HUDEP-2 (cell line): Measurements from ENCODE around the gene RAB3C.
"Not testable (repeated sequence)": the region's sequence is repeated elsewhere in the genome, so short reads cannot be mapped to it uniquely, and the experiment has no call there.

Experiments used
- DNase-seq, 76 experiments: peaks; one replicate each; lab custom pipeline; 2025; ENCODE audit not compliant: unreplicated experiment in 76 of 76; lab: John Stamatoyannopoulos, UW

RAB3C gene

GRCh38 chr5:58600613-58601012 is 17.7 kb downstream of the RAB3C start:
- DNase-seq: not testable (repeated sequence)

GRCh38 chr5:58602889-58603288 is 20.0 kb downstream of the RAB3C start:
- DNase-seq: not testable (repeated sequence)

- no peak for DNase-seq
Measured at GRCh38 chr5:58606064-58606463, 23.2 kb downstream of the RAB3C start.

GRCh38 chr5:58615972-58616371 is 33.1 kb downstream of the RAB3C start:
- no peak for DNase-seq

- no peak for DNase-seq
Measured at GRCh38 chr5:58617241-58617640, 34.4 kb downstream of the RAB3C start.

GRCh38 chr5:58620336-58620735 is 37.5 kb downstream of the RAB3C start:
- DNase-seq: no peak

- no peak for DNase-seq
Measured at GRCh38 chr5:58622936-58623871, 40.3 kb downstream of the RAB3C start.

- no peak for DNase-seq
Measured at GRCh38 chr5:58628626-58629025, 45.8 kb downstream of the RAB3C start.

- no peak for DNase-seq
Measured at GRCh38 chr5:58629271-58630159, 46.6 kb downstream of the RAB3C start.

- no peak for DNase-seq
Measured at GRCh38 chr5:58631895-58632294, 49.0 kb downstream of the RAB3C start.

- DNase-seq: no peak
Measured at GRCh38 chr5:58635416-58635815, 52.5 kb downstream of the RAB3C start.

GRCh38 chr5:58640011-58640410 is 57.1 kb downstream of the RAB3C start:
- DNase-seq: no peak

GRCh38 chr5:58641533-58641932 is 58.7 kb downstream of the RAB3C start:
- DNase-seq: no peak

- DNase-seq: no peak
Measured at GRCh38 chr5:58648846-58649245, 66.0 kb downstream of the RAB3C start.

- DNase-seq: no peak
Measured at GRCh38 chr5:58649716-58650115, 66.8 kb downstream of the RAB3C start.

GRCh38 chr5:58653521-58653920 is 70.6 kb downstream of the RAB3C start:
- no peak for DNase-seq

- DNase-seq: no peak
Measured at GRCh38 chr5:58666141-58666540, 83.3 kb downstream of the RAB3C start.

- DNase-seq: no peak
Measured at GRCh38 chr5:58666598-58667581, 84.0 kb downstream of the RAB3C start.

GRCh38 chr5:58670582-58670981 is 87.7 kb downstream of the RAB3C start:
- no peak for DNase-seq

GRCh38 chr5:58671155-58671554 is 88.3 kb downstream of the RAB3C start:
- no peak for DNase-seq
